HepG2 (cell line): ENCODE results near the gene ACAP2. TPM values are rescaled to one million over a fixed set of nuclear protein-coding genes. Genes with fewer than 3 reads are reported as not detected.
A peak's percentile ranks its signal among the peaks of the same experiment; 100 is the strongest.

ENCODE experiments used
- ATF2 ChIP-seq: sonication (generic); formaldehyde crosslinking; IDR thresholded peaks from 2 replicates; pipeline ENCODE4 v1.4.0; 2020; ENCODE audit warnings: missing genetic modification reagents
- CERS6 ChIP-seq: sonication (generic); formaldehyde crosslinking; IDR thresholded peaks from 2 replicates; pipeline ENCODE4 v1.5.0; 2020; ENCODE audit warnings: missing genetic modification reagents
- GTF2F1 ChIP-seq: fragments of 150-350 bp; IDR thresholded peaks from 2 replicates; pipeline ENCODE4 v1.6.1; 2014; ENCODE audit warnings: low read length
- HCFC1 ChIP-seq: fragments of 150-350 bp; IDR thresholded peaks from 2 replicates; pipeline ENCODE4 v1.6.1; 2014; ENCODE audit warnings: low read depth, low read length
- HIC2 ChIP-seq: sonication (generic); formaldehyde crosslinking; IDR thresholded peaks from 2 replicates; pipeline ENCODE4 v1.9.0; 2022; ENCODE audit warnings: low read depth, missing genetic modification reagents
- PAXIP1 ChIP-seq: sonication (generic); formaldehyde crosslinking; conservative IDR thresholded peaks from 2 replicates; pipeline ENCODE4 v1.4.0; 2020; ENCODE audit warnings: mild to moderate bottlenecking, missing genetic modification reagents, moderate library complexity
- SP5 ChIP-seq: IDR thresholded peaks from 2 replicates; pipeline ENCODE4 v1.6.1; 2016; ENCODE audit warnings: low read depth, borderline replicate concordance
- TFE3 ChIP-seq: IDR thresholded peaks from 2 replicates; pipeline ENCODE4 v1.6.1; 2016
- ZFP62 ChIP-seq: sonication (generic); formaldehyde crosslinking; IDR thresholded peaks from 2 replicates; pipeline ENCODE4 v1.4.0; 2020; ENCODE audit warnings: missing genetic modification reagents
- ZNF775 ChIP-seq: sonication (generic); formaldehyde crosslinking; IDR thresholded peaks from 2 replicates; pipeline ENCODE4 v1.4.0; 2020; ENCODE audit warnings: missing genetic modification reagents, mild to moderate bottlenecking, moderate library complexity, borderline replicate concordance
- ZSCAN9 ChIP-seq: IDR thresholded peaks from 2 replicates; pipeline ENCODE4 v1.6.1; 2016; ENCODE audit warnings: borderline replicate concordance
- polyA plus RNA-seq, 8 experiments: library from polyadenylated mRNA; depleted of rRNA in 3 of 8; stranded (reverse) in 7 of 8; unstranded in 1 of 8; fragments of >200 nt; fragmentation: Illumina TruSeq in 4 of 8; extraction: Trizol in 4 of 8; gene quantifications; 2 replicates each; pipeline versions ENCODE4 v1.2.1 to v1.2.3, GENCODE V29; 2011 to 2016; ENCODE audit warnings: low read depth in 4 of 8, missing spikeins in 1 of 8, mixed read lengths in 1 of 8; ENCODE audit not compliant: insufficient read depth in 1 of 8
- total RNA-seq, 5 experiments: library from RNA; depleted of rRNA; stranded (reverse); fragments of >200 nt; fragmentation: Illumina TruSeq; extraction: Trizol; gene quantifications; 2 replicates each; pipeline ENCODE4 v1.2.3, GENCODE V29; 2016; ENCODE audit warnings: low read depth in 1 of 5
- TF ChIP-seq, protein P1 (sequence below): sonication (generic); formaldehyde crosslinking; IDR thresholded peaks from 2 replicates; pipeline ENCODE4 v1.4.0; 2020; ENCODE audit warnings: missing genetic modification reagents, borderline replicate concordance
- TF ChIP-seq, protein P2 (sequence below): sonication (generic); formaldehyde crosslinking; IDR thresholded peaks from 2 replicates; pipeline ENCODE4 v1.4.0; 2020; ENCODE audit warnings: missing genetic modification reagents, borderline replicate concordance

ACAP2 gene
- total and polyA plus RNA-seq, 2 of the 13 experiments (the other 11 are each of a cell fraction or from before 2014, with no cell fraction given), result 7.3 to 23.9 TPM

GRCh38 chr3:195259475-195260279 lies 183.1 kb downstream of the ACAP2 start (continued):
- TF ChIP-seq SP5 (CRISPR knock-in tag) (peak; percentile 87), GTF2F1 (no peak; the same call in 1 of the 2 replicates), PAXIP1 (CRISPR knock-in tag) (peak; percentile 85), ZNF775 (CRISPR knock-in tag) (peak; percentile 74; the same call in 1 of the 2 replicates), CERS6 (CRISPR knock-in tag) (peak; percentile 38; the same call in 1 of the 2 replicates), HCFC1 (no peak), ATF2 (CRISPR knock-in tag) (0 out of 2 replicates have a peak, but pooled peaks have one; percentile 15), ZFP62 (no peak; the same call in 1 of the 2 replicates), TFE3 (no peak; the same call in 1 of the 2 replicates), ZSCAN9 (CRISPR knock-in tag) (0 out of 2 replicates have a peak, but pooled peaks have one; percentile 61), HIC2 (CRISPR knock-in tag) (no peak)
- TF ChIP-seq, protein P1, sequence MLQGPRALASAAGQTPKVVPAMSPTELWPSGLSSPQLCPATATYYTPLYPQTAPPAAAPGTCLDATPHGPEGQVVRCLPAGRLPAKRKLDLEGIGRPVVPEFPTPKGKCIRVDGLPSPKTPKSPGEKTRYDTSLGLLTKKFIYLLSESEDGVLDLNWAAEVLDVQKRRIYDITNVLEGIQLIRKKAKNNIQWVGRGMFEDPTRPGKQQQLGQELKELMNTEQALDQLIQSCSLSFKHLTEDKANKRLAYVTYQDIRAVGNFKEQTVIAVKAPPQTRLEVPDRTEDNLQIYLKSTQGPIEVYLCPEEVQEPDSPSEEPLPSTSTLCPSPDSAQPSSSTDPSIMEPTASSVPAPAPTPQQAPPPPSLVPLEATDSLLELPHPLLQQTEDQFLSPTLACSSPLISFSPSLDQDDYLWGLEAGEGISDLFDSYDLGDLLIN (CRISPR knock-in tag), result no peak
- TF ChIP-seq, protein P2, sequence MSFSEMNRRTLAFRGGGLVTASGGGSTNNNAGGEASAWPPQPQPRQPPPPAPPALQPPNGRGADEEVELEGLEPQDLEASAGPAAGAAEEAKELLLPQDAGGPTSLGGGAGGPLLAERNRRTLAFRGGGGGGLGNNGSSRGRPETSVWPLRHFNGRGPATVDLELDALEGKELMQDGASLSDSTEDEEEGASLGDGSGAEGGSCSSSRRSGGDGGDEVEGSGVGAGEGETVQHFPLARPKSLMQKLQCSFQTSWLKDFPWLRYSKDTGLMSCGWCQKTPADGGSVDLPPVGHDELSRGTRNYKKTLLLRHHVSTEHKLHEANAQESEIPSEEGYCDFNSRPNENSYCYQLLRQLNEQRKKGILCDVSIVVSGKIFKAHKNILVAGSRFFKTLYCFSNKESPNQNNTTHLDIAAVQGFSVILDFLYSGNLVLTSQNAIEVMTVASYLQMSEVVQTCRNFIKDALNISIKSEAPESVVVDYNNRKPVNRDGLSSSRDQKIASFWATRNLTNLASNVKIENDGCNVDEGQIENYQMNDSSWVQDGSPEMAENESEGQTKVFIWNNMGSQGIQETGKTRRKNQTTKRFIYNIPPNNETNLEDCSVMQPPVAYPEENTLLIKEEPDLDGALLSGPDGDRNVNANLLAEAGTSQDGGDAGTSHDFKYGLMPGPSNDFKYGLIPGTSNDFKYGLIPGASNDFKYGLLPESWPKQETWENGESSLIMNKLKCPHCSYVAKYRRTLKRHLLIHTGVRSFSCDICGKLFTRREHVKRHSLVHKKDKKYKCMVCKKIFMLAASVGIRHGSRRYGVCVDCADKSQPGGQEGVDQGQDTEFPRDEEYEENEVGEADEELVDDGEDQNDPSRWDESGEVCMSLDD (CRISPR knock-in tag), result no peak
